GM12878 (cell line): Measurements from ENCODE around the gene KCNQ1.

Experiments used
- EP300 ChIP-seq, 2 experiments: fragments of 150-350 bp in 1 of 2; IDR thresholded peaks; 2 replicates each; pipeline ENCODE4 v1.6.1; 2011 to 2012; ENCODE audit warnings: low read depth in 2 of 2, low read length in 2 of 2, borderline replicate concordance in 1 of 2, improper control_type of control experiment in 1 of 2, inconsistent platforms in 1 of 2; ENCODE audit not compliant: control insufficient read depth in 1 of 2
- YY1 ChIP-seq: IDR thresholded peaks from 2 replicates; pipeline ENCODE4 v1.6.1; 2011; ENCODE audit warnings: low read depth, mild to moderate bottlenecking, low read length

DNA sequence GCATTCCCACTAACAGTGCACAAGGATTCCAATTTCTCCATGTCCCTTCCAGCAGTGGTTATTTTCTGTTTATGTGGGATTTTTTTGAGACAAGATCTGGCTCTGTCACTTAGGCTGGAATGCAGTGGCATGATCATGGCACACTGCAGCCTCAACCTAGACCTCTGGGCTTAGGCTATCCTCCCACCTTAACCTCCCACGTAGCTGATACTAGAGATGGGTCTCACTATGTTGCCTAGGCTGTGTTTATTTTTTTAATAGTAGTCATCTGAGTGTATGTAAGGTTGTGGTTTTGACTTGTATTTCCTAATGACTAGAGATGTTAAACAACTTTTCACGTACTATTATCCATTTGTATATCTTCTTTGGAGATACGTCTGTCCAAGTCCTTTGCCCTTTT is 180.4 kb downstream of the KCNQ1 start:
- TF ChIP-seq EP300 (IDR thresholded peaks at IDR 0.05; ENCODE audit: borderline replicate concordance in 1 of 2, control insufficient read depth in 1 of 2, low read depth in 2 of 2, low read length in 2 of 2): no peak
- no peak for TF ChIP-seq YY1
